AG04450 (cell line): ENCODE results near the gene AGAP3. TPM values are rescaled to one million over a fixed set of nuclear protein-coding genes. Genes with fewer than 3 reads are reported as not detected.

Experiments used
- CTCF ChIA-PET: fragments of 300-600, 350-600 bp; formaldehyde crosslinking; extraction: SDS; loops from one replicate; lab custom pipeline; 2022; ENCODE audit warnings: antibody characterized with exemption, inconsistent platforms; lab: Charles Lee
- POLR2A ChIA-PET: fragments of 350-600 bp; formaldehyde crosslinking; extraction: SDS; loops from one replicate; lab custom pipeline; 2021; ENCODE audit warnings: antibody characterized with exemption, inconsistent platforms; lab: Yijun Ruan, JAX
- DNase-seq: peaks from one replicate; pipeline ENCODE4 v3.0.0-alpha.2; 2011; ENCODE audit warnings: low read depth, low spot score
- H3K27ac ChIP-seq: one replicate; pipeline ENCODE4 v1.5.1; 2012; ENCODE audit warnings: low read depth, low read length, control low read depth
- H3K27me3 ChIP-seq: one replicate; pipeline ENCODE4 v1.6.0; 2012; ENCODE audit warnings: low read length; ENCODE audit not compliant: control insufficient read depth, insufficient read depth
- H3K4me3 ChIP-seq: 2 replicates; pipeline ENCODE4 v1.5.1; 2011; ENCODE audit warnings: mild to moderate bottlenecking, low read depth, low read length, control low read depth
- H3K9me3 ChIP-seq: 2 replicates; pipeline ENCODE4 v1.5.1; 2012; ENCODE audit warnings: low read length; ENCODE audit not compliant: control insufficient read depth, insufficient read depth
- CTCF ChIP-seq: IDR thresholded peaks from 2 replicates; pipeline ENCODE4 v1.5.1; 2011; ENCODE audit warnings: low read depth, low read length, control low read depth, inconsistent platforms
- polyA plus RNA-seq: library from polyadenylated mRNA; depleted of rRNA; stranded (reverse); fragments of >200 nt; gene quantifications from 2 replicates; pipeline ENCODE4 v1.2.3, GENCODE V29; 2011

The AGAP3 gene
- polyA plus RNA-seq, 1 experiment, result 44.6 TPM

- H3K4me3 ChIP-seq, result peak overlapping the region; percentile 55
- CTCF ChIA-PET, result interaction anchor here (0.8 to 1.4 kb wide), 3 partner anchors 39 to 55 kb away, joined by 3 read pairs; no protein-coding TSS in a partner anchor
- DNase-seq, result peak; percentile 99
- no peaks in the 10 kb centered on the region for H3K27me3 ChIP-seq
- peak overlapping the region; percentile 98 for H3K27ac ChIP-seq
- no peak for TF ChIP-seq CTCF
- POLR2A ChIA-PET, result interaction anchor here (0.6 to 2.2 kb wide), 5 partner anchors 11 to 44 kb away, joined by 3 to 8 read pairs (median 3); partner anchors contain the start of genes ABCB8 and FASTK
- no peaks in the 10 kb centered on the region; the same call in 1 of the 2 replicates for H3K9me3 ChIP-seq
These were observed 28.1 kb upstream of the AGAP3 start for GRCh38 chr7:151057989-151058780.

- Histone ChIP-seq H3K27me3 (no peaks in the 10 kb centered on the region), H3K27ac (peak overlapping the region; percentile 98), H3K4me3 (peak overlapping the region; percentile 76), H3K9me3 (no peaks in the 10 kb centered on the region; the same call in 1 of the 2 replicates)
- TF ChIP-seq CTCF, result no peak
- ChIA-PET POLR2A (interaction anchor here (0.6 to 2.2 kb wide), 4 partner anchors 22 to 45 kb away, joined by 3 to 8 read pairs (median 3); partner anchors contain the start of genes ABCB8 and FASTK), CTCF (interaction anchor here (0.8 kb wide), 1 partner anchor 54 kb away, joined by 3 read pairs; no protein-coding TSS in a partner anchor)
- no peak for DNase-seq
These were observed 27.4 kb upstream of the AGAP3 start for GRCh38 chr7:151058781-151059366.

- CTCF ChIA-PET, result interaction anchor here (0.8 to 1.3 kb wide), 3 partner anchors 26 to 54 kb away, joined by 3 to 5 read pairs (median 3); no protein-coding TSS in a partner anchor
- Histone ChIP-seq H3K4me3 (peak within 1 kb of the TSS; percentile 76), H3K27ac (peak within 1 kb of the TSS; percentile 98), H3K27me3 (no peaks in the 10 kb centered on the region), H3K9me3 (no peaks in the 10 kb centered on the region; the same call in 1 of the 2 replicates)
- POLR2A ChIA-PET, result interaction anchor here (0.8 to 2.2 kb wide), 2 partner anchors 21 kb away, joined by 4 to 8 read pairs; partner anchors contain the start of gene FASTK
- no peak for DNase-seq
- TF ChIP-seq CTCF, result peak; percentile 58
These were observed 26.7 kb upstream of the AGAP3 start, which contains the start of gene SLC4A2 for GRCh38 chr7:151059367-151060112. TSS of gene SLC4A2 (plus strand) at chr7:151059589. CDS start at chr7:151061988, 2,399 bp downstream.

- Histone ChIP-seq H3K27me3 (no peaks in the 10 kb centered on the region), H3K4me3 (peak overlapping the region; percentile 76), H3K9me3 (no peaks in the 10 kb centered on the region; the same call in 1 of the 2 replicates), H3K27ac (peak overlapping the region; percentile 21)
- DNase-seq, result no peak
- TF ChIP-seq CTCF, result no peak
- CTCF ChIA-PET, result interaction anchor here (0.8 to 1.3 kb wide), 3 partner anchors 25 to 43 kb away, joined by 3 to 5 read pairs (median 3); no protein-coding TSS in a partner anchor
- POLR2A ChIA-PET, result interaction anchor here (0.8 kb wide), 1 partner anchor 21 kb away, joined by 4 read pairs; the partner anchor contains the start of gene FASTK
These were observed 26.2 kb upstream of the AGAP3 start for GRCh38 chr7:151060113-151060415.
